LNCAP (cell line): ENCODE data around the gene SF3B3.

Experiments
- TF ChIP-seq, protein P1 (sequence below): fragments of 450-650 bp; IDR thresholded peaks from 2 replicates; pipeline ENCODE4 v1.5.1; 2017; ENCODE audit warnings: mild to moderate bottlenecking

The SF3B3 gene

GRCh38 chr16:70556063-70556462 is 32.4 kb downstream of the SF3B3 start:
- TF ChIP-seq, protein P1, sequence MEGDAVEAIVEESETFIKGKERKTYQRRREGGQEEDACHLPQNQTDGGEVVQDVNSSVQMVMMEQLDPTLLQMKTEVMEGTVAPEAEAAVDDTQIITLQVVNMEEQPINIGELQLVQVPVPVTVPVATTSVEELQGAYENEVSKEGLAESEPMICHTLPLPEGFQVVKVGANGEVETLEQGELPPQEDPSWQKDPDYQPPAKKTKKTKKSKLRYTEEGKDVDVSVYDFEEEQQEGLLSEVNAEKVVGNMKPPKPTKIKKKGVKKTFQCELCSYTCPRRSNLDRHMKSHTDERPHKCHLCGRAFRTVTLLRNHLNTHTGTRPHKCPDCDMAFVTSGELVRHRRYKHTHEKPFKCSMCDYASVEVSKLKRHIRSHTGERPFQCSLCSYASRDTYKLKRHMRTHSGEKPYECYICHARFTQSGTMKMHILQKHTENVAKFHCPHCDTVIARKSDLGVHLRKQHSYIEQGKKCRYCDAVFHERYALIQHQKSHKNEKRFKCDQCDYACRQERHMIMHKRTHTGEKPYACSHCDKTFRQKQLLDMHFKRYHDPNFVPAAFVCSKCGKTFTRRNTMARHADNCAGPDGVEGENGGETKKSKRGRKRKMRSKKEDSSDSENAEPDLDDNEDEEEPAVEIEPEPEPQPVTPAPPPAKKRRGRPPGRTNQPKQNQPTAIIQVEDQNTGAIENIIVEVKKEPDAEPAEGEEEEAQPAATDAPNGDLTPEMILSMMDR = no peak

DNA sequence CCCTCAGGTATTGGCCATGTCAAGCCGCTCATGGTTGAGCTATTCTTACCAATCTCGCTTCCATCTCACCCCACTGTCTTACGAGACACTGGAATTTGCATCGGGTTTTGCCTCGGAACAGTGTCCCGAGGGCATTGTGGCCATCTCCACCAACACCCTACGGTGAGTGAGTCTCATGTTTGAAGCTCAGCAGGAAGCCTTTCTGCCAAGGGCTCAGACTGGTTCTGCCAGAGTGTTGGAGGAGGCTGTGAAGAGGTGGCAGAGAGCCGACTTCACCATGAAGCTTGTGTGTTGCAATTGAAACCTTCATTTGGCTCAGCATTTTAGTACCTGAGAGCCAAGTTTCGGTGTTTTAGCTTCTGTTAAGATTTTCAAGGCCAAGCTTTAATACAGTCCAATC is 38.0 kb downstream of the SF3B3 start:
- TF ChIP-seq, protein P1 = no peak

DNA sequence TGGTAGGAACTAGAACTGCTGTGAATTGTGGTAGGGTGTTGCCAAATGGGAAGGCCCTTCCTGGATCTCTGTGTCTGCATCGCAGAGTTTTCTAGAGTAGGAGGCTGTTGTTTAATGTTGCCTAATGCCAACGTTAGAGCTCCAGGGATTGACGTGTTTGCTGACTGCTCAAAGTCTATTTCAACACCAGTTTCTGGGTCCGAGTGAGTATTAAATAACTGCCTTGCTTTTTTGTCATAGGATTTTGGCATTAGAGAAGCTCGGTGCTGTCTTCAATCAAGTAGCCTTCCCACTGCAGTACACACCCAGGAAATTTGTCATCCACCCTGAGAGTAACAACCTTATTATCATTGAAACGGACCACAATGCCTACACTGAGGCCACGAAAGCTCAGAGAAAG is 40.0 kb downstream of the SF3B3 start:
- TF ChIP-seq, protein P1 = no peak

DNA sequence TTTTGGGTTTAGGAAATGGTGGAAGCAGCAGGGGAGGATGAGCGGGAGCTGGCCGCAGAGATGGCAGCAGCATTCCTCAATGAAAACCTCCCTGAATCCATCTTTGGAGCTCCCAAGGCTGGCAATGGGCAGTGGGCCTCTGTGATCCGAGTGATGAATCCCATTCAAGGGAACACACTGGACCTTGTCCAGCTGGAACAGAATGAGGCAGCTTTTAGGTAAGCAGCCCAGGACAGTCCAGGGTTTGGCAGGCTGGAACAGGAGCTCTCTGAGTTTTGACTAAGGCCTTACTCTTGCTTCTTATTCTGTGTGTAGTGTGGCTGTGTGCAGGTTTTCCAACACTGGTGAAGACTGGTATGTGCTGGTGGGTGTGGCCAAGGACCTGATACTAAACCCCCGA is 41.4 kb downstream of the SF3B3 start:
- TF ChIP-seq, protein P1 = no peak

DNA sequence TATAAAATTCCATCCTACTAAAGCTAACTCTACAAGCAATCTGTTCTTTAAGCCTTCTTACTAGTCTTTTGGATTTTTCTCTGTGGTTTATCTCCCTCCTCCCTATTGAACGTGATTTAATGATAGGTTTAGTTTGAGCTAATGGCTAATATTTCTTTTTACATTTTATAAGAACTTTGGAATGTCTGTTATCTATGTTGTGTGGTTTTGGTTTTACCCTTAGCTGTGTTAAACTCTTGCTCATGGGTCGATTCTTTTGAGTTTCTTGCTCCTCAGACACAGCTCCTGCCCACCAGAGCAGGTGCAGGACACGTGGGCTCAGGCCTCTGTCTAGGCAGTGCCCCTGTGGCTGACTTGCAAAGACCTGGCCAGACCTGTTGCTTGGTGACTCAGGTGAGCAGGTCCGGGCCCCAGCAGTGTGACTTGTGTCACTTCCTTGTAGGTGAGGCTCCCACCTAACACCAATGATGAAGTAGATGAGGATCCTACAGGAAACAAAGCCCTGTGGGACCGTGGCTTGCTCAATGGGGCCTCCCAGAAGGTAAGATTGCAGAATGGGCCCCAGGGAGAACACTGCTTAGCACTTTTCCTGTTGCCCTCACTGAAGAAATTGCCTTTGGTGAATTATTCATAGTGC is 45.1 kb downstream of the SF3B3 start:
- TF ChIP-seq, protein P1 = no peak

- TF ChIP-seq, protein P1 = no peak
Measured at GRCh38 chr16:70569752-70570151, 46.1 kb downstream of the SF3B3 start.

GRCh38 chr16:70570967-70571570 is 47.5 kb downstream of the SF3B3 start:
- TF ChIP-seq, protein P1 = no peak
